Muscle of leg (tissue), 11 donors: ENCODE data around the gene FXYD6. TPM values are rescaled to one million over a fixed set of nuclear protein-coding genes. Genes with fewer than 3 reads are reported as not detected.

ENCODE experiments used
- DNase-seq: peaks from one replicate; pipeline ENCODE4 v3.0.0; 2013
- H3K27ac ChIP-seq: one replicate; pipeline ENCODE4 v1.5.1; 2013; ENCODE audit warnings: mild to moderate bottlenecking, low read length, control low read depth
- H3K27me3 ChIP-seq: one replicate; pipeline ENCODE4 v1.6.1; 2013; ENCODE audit warnings: low read length; ENCODE audit not compliant: control insufficient read depth, insufficient read depth
- H3K36me3 ChIP-seq: one replicate; pipeline ENCODE4 v1.6.1; 2013; ENCODE audit warnings: low read length; ENCODE audit not compliant: control insufficient read depth, insufficient read depth
- H3K4me1 ChIP-seq: one replicate; pipeline ENCODE4 v1.6.1; 2013; ENCODE audit warnings: low read length; ENCODE audit not compliant: control insufficient read depth, insufficient read depth
- H3K4me3 ChIP-seq: one replicate; pipeline ENCODE4 v1.5.1; 2013; ENCODE audit warnings: low read length, control low read depth
- H3K9me3 ChIP-seq: replicated peaks from 2 replicates; pipeline ENCODE4 v1.6.1; 2013; ENCODE audit warnings: low read depth, low read length; ENCODE audit not compliant: control insufficient read depth
- WGBS: methylation state at CpG from one replicate; pipeline ENCODE4 v1.1.5; 2013; ENCODE audit warnings: missing lambda C conversion rate; ENCODE audit not compliant: insufficient coverage; 5-methylcytosine and 5-hydroxymethylcytosine counted together
- polyA plus RNA-seq, 8 donors: library from polyadenylated mRNA; unstranded; fragments of 120-200 nt; gene quantifications; one replicate each; pipeline versions ENCODE4 v1.2.1 to v1.2.3, GENCODE V29; 2013; ENCODE audit warnings: inconsistent platforms in 1 of 8, low replicate concordance in 1 of 8; ENCODE audit not compliant: insufficient read length in 8 of 8, insufficient read depth in 1 of 8
- total RNA-seq: library from RNA; stranded (reverse); fragments of 120-200 nt; gene quantifications from one replicate; pipeline ENCODE4 v1.2.4, GENCODE V29; 2013

The FXYD6 gene
- total and polyA plus RNA-seq, 9 donors: 103 to 209 (median 173) TPM

DNA sequence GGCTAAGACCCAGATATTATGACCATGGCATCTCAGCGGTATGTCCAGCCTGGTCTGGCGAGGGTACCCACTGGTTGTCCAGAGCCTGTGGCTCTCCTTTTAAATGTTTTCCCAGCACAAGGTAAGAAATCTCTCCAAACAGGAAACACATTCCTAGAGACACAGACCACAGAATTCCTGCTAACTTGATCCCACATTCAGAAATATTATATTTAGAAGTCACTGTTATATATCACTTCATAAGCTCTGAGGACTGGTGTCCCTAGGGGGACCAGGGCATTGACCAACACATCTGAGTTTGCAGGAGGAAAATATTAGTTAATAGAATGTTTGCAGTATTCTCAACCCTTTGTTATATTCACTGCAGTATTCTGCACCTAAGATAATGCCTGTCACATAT, 29.7 kb upstream of the FXYD6 start:
- Histone ChIP-seq H3K4me3 (no peak overlapping the region), H3K36me3 (no peaks in the 10 kb centered on the region), H3K4me1 (peaks cover 17% of the 10 kb centered on the region), H3K27ac (no peak overlapping the region), H3K9me3 (no peaks in the 10 kb centered on the region), H3K27me3 (no peaks in the 10 kb centered on the region)
- DNase-seq: no peak
- WGBS: 92% methylated on average over 2 of the region's 2 CpGs

DNA sequence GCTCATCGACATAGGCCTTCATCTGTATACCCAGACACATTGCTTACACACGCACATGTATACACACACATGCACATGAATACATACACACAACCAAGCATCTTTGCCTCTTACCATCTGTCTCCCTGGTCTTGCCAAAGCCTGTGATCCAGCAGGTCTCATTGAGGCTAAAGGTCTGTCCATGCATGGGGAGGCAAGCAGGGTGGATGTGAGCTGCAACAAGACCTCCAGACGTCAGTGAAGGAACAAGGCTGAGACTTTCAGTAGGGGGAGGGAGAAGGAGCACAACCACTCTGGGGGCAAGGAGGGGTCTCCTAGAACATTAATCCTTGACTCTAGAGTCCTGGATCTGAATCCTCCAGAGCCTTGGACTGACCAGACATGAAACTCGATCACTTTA, 29.1 kb upstream of the FXYD6 start:
- no peak overlapping the region for H3K4me3 ChIP-seq
- 88% methylated on average over 4 of the region's 4 CpGs for WGBS

GRCh38 chr11:117903505-117904382, 27.3 kb upstream of the FXYD6 start:
- Histone ChIP-seq H3K4me3 (no peak overlapping the region), H3K4me1 (peaks cover 25% of the 10 kb centered on the region), H3K27ac (no peak overlapping the region), H3K27me3 (no peaks in the 10 kb centered on the region), H3K9me3 (no peaks in the 10 kb centered on the region), H3K36me3 (no peaks in the 10 kb centered on the region)
- WGBS: 87% methylated on average over 8 of the region's 14 CpGs
- DNase-seq: no peak

More for the DNA sequence above, 29.1 kb upstream of the FXYD6 start:
- no peak for DNase-seq
- H3K27me3 ChIP-seq: no peaks in the 10 kb centered on the region
- no peaks in the 10 kb centered on the region for H3K9me3 ChIP-seq
- peaks cover 23% of the 10 kb centered on the region for H3K4me1 ChIP-seq
- H3K27ac ChIP-seq: no peak overlapping the region
- H3K36me3 ChIP-seq: no peaks in the 10 kb centered on the region

- peaks cover 21% of the 10 kb centered on the region for H3K4me1 ChIP-seq
- WGBS: 80% methylated on average over 1 of the region's 13 CpGs
- H3K27ac ChIP-seq: no peak overlapping the region
- no peaks in the 10 kb centered on the region for H3K9me3 ChIP-seq
- DNase-seq: no peak
- no peak overlapping the region for H3K4me3 ChIP-seq
- no peaks in the 10 kb centered on the region for H3K27me3 ChIP-seq
- no peaks in the 10 kb centered on the region for H3K36me3 ChIP-seq
Measured at GRCh38 chr11:117902001-117902845, 25.8 kb upstream of the FXYD6 start.

GRCh38 chr11:117901601-117902000, 25.1 kb upstream of the FXYD6 start:
- WGBS: 98% methylated on average over 6 of the region's 9 CpGs
- no peaks in the 10 kb centered on the region for H3K9me3 ChIP-seq
- no peak for DNase-seq
- H3K36me3 ChIP-seq: no peaks in the 10 kb centered on the region
- no peak overlapping the region for H3K4me3 ChIP-seq
- H3K4me1 ChIP-seq: peaks cover 18% of the 10 kb centered on the region
- no peaks in the 10 kb centered on the region for H3K27me3 ChIP-seq
- no peak overlapping the region for H3K27ac ChIP-seq

- no peak for DNase-seq
- Histone ChIP-seq H3K27me3 (no peaks in the 10 kb centered on the region), H3K4me1 (peaks cover 18% of the 10 kb centered on the region), H3K27ac (peak overlapping the region; percentile 47), H3K36me3 (no peaks in the 10 kb centered on the region), H3K9me3 (no peaks in the 10 kb centered on the region), H3K4me3 (no peak overlapping the region)
- WGBS: 55% methylated on average over 9 of the region's 11 CpGs
Measured at GRCh38 chr11:117900720-117901440, 24.4 kb upstream of the FXYD6 start.

DNA sequence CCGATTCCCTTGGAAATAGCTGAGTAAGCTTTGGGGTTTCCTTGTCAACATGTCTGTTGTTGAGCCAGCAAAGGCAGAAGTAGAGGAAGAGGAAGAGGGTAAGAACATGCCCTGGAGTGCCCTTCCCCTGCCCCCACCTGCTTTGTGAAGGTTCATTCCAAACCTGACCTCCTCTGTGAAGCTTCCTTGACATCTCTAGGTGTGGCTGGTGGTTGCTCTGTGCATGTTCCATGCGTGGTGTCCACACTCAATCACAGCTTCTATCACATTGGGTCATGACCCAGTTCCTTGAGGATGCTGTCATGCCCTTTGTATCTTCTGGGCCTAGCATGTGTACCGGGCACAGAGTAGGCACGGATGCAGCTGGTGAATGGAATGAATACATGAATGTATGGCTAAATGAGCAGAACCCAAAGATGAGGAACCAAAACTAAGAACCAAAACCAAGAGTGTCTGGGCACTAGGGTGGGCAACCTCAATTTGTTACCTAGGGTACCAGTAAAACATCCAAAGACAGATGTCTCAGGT, 23.7 kb upstream of the FXYD6 start:
- 100% methylated on average over 3 of the region's 4 CpGs for WGBS
- H3K27ac ChIP-seq: no peak overlapping the region
- H3K4me3 ChIP-seq: no peak overlapping the region
- peaks cover 18% of the 10 kb centered on the region for H3K4me1 ChIP-seq
- no peaks in the 10 kb centered on the region for H3K9me3 ChIP-seq
- H3K27me3 ChIP-seq: no peaks in the 10 kb centered on the region
- DNase-seq: peak; percentile 60
- H3K36me3 ChIP-seq: no peaks in the 10 kb centered on the region

DNA sequence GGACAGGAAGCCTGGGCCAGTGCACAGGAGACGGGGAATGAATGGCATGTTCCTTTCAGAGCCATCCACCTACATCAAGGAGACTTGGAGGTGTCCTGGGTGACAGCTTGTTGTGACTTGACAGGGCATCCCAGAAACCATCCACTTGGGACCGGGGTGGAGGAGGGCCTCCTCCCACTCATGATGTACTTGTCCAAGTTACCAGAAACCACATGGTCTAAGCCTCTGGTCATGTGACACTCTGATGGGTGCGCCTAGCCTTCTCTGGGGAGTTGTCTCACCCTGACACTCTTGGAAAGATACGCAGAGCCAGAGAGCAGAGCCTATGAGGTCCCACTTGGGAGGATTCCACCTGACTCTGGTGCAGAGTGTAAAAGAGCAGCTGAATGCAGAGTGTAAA, 21.6 kb upstream of the FXYD6 start:
- Histone ChIP-seq H3K27ac (no peak overlapping the region), H3K9me3 (no peaks in the 10 kb centered on the region), H3K4me1 (peaks cover 14% of the 10 kb centered on the region), H3K4me3 (no peak overlapping the region), H3K27me3 (no peaks in the 10 kb centered on the region), H3K36me3 (no peaks in the 10 kb centered on the region)
- WGBS: 75% methylated on average over 1 of the region's 4 CpGs
- no peak for DNase-seq

DNA sequence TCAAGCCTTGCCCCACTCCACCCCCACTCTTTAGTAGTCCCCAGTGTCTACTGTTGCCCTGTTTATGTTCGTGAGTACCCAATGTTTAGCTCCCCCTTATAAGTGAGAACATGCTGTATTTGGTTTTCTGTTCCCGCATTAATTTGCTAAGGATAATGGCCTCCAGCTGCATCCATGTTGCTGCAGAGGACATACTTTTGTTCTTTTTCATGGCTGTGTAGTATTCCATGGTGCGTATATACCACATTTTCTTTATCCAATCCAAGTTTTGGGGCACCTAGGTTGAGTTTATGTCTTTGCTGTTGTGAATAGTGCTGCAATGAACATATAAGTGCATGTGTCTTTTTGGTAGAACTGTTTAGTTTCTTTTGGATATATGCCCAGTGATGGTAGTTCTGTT, 16.2 kb upstream of the FXYD6 start:
- no peaks in the 10 kb centered on the region for H3K27me3 ChIP-seq
- no peak overlapping the region for H3K27ac ChIP-seq
- no peak overlapping the region for H3K4me3 ChIP-seq
- WGBS: no CpG with 5 or more reads among the region's 3 CpGs
- H3K4me1 ChIP-seq: no peaks in the 10 kb centered on the region
- no peak for DNase-seq
- no peaks in the 10 kb centered on the region for H3K36me3 ChIP-seq
- no peaks in the 10 kb centered on the region for H3K9me3 ChIP-seq
